ENCODE measurements around the gene FTSJ1.
A peak's percentile ranks its signal among the peaks of the same experiment; 100 is the strongest.

Gene FTSJ1

DNA sequence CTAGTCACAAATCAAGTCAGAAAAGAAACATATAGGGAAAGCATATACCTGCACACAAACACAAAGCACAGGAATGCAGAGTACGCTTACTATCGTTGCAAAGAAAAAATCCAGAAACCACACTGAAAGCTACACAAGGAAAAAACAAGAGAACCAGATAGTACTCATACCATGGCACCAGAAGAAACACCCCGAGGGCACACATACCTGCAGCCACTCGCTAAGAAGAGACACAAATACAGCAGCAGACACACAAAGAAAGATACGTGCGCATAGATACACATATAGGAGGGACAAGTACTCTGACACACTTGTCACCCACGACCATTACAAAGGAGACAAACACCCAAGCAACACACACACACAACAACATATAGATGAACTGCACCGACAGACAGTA lies 4.5 kb upstream of the FTSJ1 start:
- DNase-seq = no peak

GRCh38 chrX:48472225-48472624 lies 3.8 kb upstream of the FTSJ1 start:
- no peak for DNase-seq

GRCh38 chrX:48472851-48473703 lies 2.9 kb upstream of the FTSJ1 start:
- DNase-seq = no peak

- DNase-seq = no peak
Observed at GRCh38 chrX:48473704-48473990, 2.4 kb upstream of the FTSJ1 start.

GRCh38 chrX:48474127-48474526 lies 1.9 kb upstream of the FTSJ1 start:
- DNase-seq = no peak

DNA sequence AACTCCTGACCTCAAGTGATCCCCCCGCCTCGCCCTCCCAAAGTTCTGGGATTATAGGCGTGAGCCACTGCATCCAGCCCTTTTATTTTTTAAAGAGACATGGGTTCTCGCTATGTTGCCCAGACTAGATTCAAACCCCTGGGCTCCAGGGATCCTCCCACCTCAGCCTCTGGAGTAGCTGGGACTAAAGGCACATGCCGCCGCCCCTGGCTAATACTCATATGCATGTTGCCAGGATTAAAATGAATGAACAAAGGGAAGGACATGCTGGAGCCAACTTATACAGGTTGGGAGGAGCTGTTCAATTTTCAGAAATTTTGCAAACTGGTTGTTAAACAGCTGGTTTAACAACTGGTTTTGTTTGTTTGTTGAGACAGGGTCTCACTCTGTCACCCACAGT lies 1.4 kb upstream of the FTSJ1 start:
- no peak for DNase-seq

GRCh38 chrX:48475296-48475695 lies 703 bp upstream of the FTSJ1 start:
- no peak for DNase-seq

DNA sequence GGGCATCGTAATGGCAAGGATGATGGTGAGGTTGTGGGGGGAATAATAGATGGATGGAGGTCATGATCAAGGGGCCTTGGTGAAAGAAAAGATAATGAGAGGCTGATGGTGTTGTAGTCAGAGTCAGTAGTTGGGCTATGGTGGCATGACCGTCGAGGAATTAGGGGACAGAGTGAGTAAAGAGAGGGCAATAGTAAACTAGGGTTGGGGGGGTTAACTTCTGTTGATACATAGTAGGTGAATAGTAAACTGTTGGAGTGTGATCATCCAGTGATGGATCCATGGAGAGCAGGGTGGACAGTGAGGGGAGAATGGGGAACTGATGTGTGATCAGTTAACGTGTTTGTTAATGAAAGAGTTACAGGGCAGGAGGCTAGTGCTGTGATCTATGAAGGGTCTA lies 920 bp downstream of the FTSJ1 start:
- DNase-seq = no peak

- no peak for DNase-seq
Observed at GRCh38 chrX:48477960-48478755, 2.2 kb downstream of the FTSJ1 start.

DNA sequence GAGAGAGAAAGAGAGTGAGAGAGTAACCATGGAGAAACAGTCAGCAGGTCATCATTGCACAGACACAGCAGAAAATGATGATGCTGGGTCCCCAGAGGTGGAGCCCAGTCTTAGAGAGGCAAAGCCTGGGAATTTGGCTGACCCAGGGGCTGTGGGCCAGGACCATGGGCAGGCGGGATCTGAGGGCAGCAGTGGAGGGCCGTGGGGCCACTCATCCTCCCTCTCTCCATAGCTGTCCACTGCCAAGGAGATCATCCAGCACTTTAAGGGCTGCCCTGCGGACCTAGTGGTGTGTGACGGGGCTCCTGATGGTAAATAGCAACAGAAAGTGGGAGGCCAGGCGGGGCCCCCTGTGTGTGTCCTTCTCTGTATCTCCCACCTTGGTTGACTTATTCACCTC lies 2.8 kb downstream of the FTSJ1 start:
- DNase-seq = no peak

GRCh38 chrX:48480142-48480541 lies 4.1 kb downstream of the FTSJ1 start:
- no peak for DNase-seq

GRCh38 chrX:48480583-48480982 lies 4.6 kb downstream of the FTSJ1 start:
- DNase-seq = no peak

DNA sequence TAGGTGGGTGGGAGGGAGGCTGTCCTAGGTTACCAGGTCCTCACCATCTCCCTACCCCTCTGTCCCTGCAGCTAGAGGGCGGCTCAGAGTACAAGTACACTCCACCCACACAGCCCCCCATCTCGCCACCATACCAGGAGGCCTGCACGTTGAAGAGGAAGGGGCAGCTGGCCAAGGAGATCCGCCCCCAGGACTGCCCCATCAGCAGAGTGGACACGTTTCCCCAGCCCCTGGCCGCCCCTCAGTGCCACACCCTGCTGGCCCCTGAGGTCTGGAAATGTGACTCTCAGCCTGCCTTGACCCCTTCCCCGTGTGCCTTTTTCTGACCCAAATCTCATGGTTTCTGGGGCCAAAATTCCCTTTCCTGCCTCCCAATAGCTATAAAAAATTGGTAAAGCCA lies 6.5 kb downstream of the FTSJ1 start:
- no peak for DNase-seq

DNA sequence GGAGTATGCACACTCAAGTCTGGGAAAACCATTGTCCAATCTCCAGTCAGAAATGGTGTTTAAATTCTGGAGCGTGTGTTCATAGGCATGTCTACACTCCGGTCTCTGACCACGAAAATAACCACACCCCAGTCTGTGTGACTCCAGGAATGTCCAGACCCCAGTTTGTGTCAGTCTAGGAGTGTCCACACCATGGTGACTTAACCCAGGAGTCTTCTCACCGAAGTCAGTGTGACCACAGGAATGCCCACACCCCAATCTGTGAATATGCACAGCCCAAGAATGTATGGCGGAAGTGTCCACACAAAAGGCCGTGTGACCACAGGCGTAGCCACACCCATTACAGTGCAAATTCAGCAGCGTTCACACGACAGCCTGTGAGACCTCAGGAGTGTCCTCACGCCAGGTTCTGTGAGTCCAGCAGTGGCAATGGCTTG lies 11.4 kb downstream of the FTSJ1 start:
- DNase-seq = no peak

GRCh38 chrX:48488034-48488433 lies 12.0 kb downstream of the FTSJ1 start:
- no peak for DNase-seq

DNA sequence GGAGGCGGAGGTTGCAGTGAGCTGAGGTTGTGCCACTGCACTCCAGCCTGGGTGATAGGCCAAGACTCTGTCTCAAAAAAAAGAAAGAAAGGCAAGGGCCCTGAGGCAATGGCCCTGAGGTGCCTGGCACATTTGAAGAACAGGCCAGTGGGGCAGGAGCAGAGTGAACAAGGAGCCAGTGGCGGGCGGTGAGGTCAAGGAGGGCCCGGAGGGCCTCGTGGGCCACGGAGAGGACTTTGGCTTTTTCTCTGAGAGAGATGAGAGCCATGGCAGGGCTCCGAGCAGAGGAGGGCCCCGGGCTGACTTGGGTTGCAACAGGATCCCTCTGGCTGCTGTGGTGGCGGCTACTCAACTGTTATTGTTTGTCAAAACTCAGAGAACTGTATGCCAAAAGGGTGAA lies 13.3 kb downstream of the FTSJ1 start:
- DNase-seq = no peak

GRCh38 chrX:48489892-48490291 lies 13.9 kb downstream of the FTSJ1 start:
- no peak for DNase-seq

GRCh38 chrX:48490661-48491060 lies 14.7 kb downstream of the FTSJ1 start:
- no peak for DNase-seq

DNA sequence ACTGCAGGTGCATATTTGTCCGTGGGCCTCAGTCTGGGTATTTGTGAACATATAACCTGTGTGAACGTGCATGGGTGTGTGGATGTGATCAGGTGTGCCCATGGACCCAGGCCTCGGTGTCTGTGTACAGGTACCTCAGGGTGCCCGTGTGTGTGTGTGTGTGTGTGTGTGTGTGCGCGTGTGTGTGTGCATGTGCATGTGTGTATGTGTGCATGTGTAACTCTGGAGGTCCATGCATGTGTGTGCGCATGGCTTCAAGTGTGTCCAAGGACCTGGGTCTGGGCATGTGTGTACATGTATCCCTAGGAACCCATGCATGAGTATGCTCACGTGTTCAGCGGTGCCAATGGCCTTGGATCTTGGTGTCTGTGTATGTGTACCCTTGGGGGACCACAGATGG lies 15.8 kb downstream of the FTSJ1 start:
- DNase-seq = no peak

- no peak for DNase-seq
Observed at GRCh38 chrX:48492293-48492910, 16.4 kb downstream of the FTSJ1 start.

DNA sequence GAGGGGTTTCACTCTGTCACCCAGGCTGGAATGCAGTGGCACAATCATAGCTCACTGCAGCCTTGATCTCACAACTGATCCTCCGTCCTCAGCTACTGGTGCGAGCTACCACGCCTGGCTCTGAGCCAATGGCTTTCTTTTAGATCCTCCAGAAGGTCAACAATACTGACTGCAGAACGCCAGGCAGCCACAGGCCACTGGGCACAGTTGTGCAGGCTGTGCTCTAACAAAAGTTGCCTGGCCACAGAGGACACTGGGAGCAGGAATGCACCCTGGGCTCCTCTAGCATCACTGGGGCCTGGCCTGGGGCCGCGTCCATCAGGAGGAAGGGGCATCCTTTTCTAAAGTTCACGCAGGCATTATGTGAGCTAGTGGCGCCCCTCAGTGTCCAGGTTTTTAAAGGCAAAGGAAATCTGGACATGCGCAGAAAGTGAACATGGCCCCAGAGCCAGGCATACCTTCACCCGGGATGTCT lies 17.9 kb downstream of the FTSJ1 start:
- DNase-seq = peak in 1 of 2 donors; percentile 15

DNA sequence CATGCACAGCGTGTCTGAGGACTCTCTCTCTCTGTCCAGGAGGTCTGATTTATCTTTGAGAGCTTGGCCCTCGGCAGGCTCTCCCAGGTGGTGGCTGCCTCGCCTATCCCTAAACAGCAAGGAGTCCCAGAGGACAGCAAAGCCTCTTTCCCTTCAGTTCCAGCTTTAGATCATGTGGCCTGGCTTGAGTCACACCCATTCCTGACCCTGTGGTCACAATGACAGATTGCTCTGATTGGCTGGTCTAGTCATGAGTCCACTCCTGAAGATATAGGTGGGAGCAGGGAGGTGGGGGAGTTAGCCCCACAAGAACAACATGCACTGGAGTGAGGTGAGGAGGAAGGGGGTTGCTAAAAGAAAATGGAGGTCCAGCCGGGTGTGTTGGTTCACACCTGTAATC lies 20.7 kb downstream of the FTSJ1 start:
- no peak for DNase-seq

DNA sequence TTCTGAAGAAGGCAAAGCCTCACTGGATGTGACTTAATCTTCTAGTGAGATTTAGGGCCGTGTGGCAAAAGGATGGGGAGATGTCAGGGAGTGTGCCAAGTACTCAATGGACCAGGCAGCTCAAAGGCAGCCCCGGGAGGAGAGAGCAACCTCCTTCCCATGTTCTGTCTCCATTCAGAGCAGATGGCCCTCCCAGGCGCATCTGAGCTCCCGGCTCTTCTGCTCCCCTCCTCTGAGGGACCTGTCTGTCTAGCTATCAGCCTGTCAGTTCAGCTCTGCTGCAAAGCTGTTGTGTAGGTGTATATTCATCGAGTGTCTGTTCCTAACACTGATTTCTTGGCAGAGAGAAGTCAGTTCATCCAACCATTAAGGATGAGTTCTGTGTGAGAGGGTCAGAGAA lies 21.9 kb downstream of the FTSJ1 start:
- no peak for DNase-seq

DNA sequence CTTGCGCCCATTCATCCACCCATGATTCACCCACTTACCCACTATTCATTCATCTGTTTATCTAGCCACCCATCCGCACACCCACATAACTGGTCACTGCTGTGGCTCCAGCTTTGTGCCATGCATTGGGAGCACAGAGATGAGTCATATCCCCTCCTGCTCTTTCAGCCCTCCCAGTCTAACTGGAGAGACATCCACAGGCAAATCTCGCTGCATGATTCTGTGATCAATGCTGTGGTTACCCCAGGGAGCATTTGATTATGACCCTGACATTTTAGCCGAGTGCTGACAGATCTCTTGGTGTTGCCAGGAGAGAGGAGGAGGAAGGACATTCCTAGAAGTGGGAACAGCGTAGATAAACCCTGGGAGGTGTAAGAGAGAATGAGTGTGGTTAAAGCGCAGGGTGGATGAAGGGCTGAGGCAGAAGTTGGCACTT lies 22.4 kb downstream of the FTSJ1 start:
- no peak for DNase-seq

All from hippocampal formation (tissue), 2 donors.